COLO668 (cell line): ENCODE data around the gene CRY1.

Experiments used
- DNase-seq: peaks from one replicate; lab custom pipeline; 2025; ENCODE audit not compliant: unreplicated experiment; lab: John Stamatoyannopoulos, UW

CRY1 gene

DNA sequence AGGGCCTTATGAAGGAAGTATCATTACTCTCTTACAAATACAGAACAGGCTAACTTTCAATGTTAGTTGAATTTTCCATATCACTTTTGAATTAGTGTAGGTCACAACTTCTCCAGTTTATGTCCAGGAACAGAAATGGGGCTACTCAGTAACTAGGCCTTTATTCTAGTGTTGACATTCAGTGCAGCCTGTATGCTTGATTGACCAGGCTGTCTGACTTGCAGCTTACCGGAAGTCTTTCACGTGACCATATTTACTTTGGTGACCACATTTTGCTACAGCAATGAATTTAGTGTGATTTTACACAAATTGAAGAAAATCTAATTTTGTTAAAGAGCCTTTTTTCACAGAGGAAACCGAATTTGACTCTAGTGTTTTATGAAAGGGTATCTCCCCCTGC, 118.8 kb downstream of the CRY1 start:
- peak; percentile 41 for DNase-seq

- DNase-seq: no peak
These were observed 119.8 kb downstream of the CRY1 start for GRCh38 chr12:106973545-106973944.

- no peak for DNase-seq
These were observed 122.3 kb downstream of the CRY1 start for GRCh38 chr12:106971065-106971464.

DNA sequence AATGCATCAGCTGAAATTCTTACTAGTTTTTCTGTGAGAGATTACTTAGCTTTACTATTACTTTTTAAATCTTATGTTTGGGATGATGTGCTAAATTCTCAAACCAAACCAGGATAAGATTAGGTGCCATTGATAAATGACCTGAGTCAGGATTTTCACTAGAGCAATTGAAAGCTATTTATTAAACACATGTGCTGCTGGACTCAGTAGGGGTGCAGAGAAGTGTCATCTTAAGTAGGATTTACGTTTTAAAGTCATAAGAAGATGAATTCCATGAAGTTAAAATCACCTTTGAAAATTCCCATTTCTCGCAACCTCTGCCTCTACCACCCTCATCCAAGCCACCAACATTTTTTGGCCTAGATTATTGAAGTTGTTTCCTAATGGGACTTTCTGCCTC, 128.8 kb downstream of the CRY1 start:
- no peak for DNase-seq

DNA sequence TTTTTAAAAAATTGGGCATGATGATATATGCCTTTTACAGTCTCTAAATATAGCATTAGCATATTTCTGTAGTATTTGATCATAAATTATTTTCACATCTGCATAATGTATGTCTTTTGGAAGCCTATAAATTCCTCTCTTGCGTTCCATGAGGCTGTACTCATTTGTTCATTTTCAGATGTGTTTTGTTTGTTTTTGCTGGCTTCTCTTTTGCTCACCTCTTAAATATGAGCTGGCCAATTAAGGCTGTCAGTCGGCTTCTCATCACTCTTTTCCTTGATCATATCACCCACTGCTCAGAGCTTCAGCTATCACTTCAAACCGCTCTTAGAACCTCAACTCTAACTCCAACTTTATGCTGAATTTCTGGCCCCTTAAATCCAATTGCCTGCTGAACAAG, 131.1 kb downstream of the CRY1 start:
- no peak for DNase-seq

DNA sequence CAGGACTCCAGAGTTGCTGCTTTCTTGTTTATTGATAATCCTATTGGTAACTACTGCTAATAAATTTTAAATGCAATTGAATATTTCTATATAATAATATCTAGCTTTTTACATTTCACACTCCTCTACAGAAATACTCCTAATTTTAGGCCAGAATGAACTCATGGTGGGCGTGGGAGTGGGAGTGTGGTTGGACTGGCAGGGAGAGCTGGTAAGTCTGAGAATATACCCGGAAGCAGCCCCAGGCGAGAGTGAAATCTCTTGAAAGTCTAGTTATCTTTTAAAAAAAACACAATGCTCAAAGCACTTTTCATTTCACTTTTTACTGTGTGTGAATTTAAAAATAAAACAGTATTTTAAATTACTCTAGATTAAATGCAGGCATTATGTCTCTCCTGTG, 132.9 kb downstream of the CRY1 start:
- DNase-seq: no peak

DNA sequence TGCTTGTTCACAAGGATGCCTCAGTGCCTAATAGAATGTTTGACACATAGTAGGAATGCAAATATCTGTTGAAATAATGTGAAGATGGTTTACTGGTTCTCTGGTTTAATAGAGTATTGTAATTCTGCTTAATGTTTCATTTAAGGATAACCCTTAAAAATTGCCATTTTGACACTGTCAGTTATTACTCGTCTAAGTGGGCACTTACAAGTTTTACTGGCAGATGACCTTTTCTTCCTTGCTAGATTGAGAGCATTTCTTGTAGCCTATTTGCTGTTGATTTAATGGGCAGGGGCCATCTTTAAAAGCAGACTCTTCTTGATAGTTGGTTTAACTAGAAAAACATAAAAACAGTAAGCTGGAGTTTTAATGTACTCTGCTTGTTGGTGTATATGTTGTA, 135.8 kb downstream of the CRY1 start:
- no peak for DNase-seq

GRCh38 chr12:106956048-106956578, 137.2 kb downstream of the CRY1 start:
- DNase-seq: peak; percentile 87

- DNase-seq: peak; percentile 97
These were observed 137.8 kb downstream of the CRY1 start, which contains the start of gene TMEM263 for GRCh38 chr12:106955377-106956047. TMEM263 (plus strand) TSS chr12:106955907; CDS start chr12:106967117, 11,210 bp downstream.

DNA sequence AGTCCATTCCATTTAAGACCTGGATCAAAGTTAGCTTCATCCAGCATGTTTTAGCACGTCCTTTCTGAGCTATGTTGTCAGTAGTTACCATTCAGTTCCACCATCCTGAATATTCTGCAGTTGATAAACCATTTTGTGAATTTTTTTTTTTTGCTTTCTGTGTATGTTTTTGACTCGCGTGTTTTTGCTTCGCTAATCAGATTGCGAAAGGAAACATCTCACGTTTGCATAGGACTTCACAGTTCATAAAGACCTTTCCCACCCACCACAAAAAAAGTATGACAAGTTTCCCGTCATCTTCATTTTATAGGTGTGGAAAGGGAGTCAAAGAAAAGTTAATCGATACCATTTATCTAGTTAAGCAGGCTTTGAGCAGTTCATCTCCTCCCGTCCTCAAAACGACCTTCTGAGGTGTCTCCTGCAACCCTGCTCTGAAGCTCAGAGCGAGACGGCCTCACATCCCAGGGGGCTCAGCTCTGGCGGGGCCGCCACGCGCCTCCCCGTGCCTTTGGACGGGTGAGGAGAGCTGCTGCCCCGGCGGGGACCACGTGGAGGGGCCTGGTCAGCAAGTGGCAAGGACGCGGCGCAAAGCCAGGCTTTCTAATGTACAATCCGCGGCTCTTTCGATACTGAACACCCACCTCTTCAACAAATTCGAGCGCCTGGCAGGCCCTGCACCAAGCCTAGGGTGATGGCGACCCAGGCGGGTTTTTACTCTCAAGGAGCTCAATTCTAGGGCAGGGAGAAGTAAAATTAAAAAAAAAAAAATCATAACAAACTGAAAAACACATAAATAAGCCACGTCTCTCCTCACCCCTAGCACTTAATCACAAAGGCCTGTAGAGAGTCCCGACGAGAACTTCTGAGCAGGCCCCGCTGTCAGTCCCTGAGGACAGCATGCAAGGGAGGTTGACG, 138.6 kb downstream of the CRY1 start:
- peak; percentile 58 for DNase-seq

- DNase-seq: no peak
These were observed 139.7 kb downstream of the CRY1 start for GRCh38 chr12:106953352-106954250.

- no peak for DNase-seq
These were observed 142.8 kb downstream of the CRY1 start for GRCh38 chr12:106950591-106950990.

DNA sequence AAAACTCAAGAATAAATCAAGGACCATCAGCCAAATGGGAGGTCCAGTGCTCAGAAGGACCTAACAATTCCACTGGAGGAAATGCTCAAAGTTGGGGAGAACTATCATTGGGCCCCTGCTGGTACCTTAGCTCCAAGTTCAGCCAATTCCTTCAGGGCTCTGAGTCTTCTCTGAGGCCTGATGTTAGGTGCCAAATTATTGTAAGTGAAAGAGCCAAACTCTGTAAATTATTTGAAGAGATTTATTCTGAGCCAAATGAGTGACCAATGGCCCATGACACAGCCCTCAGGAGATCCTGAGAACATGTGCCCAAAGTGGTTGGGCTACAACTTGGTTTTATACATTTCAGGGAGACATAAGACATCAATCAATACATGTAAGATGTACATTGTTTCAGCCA, 145.9 kb downstream of the CRY1 start:
- DNase-seq: no peak

- no peak for DNase-seq
These were observed 148.0 kb downstream of the CRY1 start for GRCh38 chr12:106945261-106945851.

- no peak for DNase-seq
These were observed 150.6 kb downstream of the CRY1 start for GRCh38 chr12:106942775-106943174.

- DNase-seq: no peak
These were observed 151.7 kb downstream of the CRY1 start for GRCh38 chr12:106941481-106942156.
